AG08396 (cell line): ENCODE measurements around the gene FCGR3B.
"Not testable (repeated sequence)": the region's sequence is repeated elsewhere in the genome, so short reads cannot be mapped to it uniquely, and the experiment has no call there.

Experiments used
- DNase-seq: peaks from one replicate; pipeline ENCODE4 v3.0.0; 2012; ENCODE audit warnings: low spot score, mixed read lengths

The FCGR3B gene

DNA sequence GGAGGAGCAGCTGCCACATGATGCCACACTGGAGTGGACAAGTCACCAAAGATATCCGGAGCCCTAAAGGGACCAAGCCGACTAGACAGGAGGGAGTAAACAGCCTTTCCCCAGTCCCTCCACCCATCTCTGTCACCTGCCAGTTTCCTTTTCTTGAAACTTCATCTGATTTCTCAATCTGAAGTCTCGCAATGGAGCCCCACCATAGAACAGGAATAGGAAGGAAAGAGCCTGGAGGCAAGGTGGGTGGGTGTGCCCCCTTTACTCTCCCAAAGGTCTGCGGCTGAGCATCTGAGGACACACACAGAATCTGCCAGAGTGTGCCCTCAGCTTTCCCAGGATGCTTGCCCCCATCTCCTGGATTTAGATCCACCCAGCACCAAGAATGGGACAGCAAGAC is at the start of gene FCGR3B:
Gene FCGR3B, minus strand, starts transcription at position 101 of the 400 bp plus-strand sequence. Its CDS starts 82 bp downstream, at position 19.
- DNase-seq, result no peak

DNA sequence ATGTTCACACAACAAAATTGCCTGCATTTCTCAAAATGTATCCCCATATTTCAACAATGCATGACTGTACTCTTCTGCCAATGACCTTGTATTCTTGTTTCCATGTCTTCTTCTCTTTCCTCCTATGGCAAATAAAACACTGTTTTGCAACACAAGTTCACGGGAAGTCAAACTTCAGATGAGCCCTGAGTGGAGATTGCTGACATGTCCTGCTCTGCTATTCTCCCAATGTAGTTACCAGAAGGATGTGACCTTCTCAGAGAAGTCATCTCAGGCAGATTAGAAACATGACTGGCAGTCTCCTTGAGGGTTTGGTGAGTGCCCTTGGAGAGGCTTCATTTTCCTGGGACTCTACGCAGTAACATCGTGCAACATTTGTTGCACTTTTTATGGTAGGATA is 47.5 kb upstream of the FCGR3B start:
- DNase-seq, result no peak

DNA sequence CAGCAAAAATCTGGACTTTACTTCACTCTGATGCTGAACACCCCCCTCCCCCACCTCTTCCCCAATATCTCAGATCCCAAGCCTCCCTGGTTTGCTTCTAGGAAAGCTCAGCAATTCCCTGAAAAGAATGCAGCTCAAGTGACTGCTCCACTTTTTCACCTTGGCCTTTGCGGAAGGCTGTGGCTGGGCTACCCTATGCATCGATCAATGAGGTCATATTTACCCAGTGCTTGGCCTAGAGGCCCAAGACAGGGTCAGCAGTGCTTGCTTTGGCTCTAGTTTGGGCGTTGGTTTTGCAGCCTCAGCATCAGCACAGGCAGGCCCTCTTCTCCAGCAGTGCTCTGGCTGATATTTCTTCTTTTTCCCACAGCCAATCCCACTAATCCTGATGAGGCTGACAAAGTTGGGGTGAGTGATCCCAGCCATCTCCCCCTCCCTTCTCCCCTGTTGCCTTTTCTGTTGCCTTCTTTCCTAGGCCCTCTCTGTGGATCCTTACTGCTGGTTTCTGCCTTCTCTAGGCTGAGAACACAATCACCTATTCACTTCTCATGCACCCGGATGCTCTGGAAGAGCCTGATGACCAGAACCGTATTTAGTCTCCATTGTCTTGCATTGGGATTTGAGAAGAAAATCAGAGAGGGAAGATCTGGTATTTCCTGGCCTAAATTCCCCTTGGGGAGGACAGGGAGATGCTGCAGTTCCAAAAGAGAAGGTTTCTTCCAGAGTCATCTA is 46.1 kb upstream of the FCGR3B start:
- DNase-seq, result no peak

DNA sequence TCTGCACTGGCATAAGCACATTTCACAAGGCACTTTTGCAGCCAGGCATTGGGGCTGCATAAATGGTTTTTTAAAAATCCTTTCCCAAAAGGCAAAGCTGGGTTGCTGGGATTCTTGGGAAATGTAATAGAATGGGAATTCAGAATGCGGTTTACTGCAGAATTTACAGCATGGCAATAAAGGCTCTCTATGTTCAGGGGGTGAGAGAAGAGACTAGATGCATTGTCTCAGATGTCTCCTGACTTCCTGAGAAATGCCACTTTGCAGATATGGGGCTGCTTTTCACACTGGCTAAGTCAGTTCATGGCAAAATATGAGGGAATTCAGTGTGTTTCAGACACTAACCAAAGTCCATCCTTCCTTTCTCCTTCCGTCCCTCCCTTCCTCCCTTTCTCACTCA is 45.5 kb upstream of the FCGR3B start:
- DNase-seq, result no peak

DNA sequence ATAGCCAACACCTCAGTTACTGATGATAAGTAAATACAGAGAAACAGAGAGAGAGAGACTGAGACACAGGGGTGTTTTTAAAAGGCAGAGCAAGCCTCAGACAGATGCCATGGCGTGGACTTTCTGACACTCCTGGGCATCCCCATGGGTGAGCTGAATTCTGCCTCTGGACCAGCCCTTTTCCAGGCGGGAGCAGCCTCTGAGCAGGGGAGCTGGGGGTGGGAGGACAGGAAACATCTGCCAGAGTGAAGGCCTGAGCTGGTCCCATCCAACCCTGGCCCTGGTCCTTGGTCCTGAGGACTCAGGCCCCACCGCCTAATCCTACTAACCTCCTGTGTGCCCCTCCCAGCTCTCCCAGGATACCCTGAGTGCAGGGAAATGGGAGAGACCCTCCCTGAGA is 43.9 kb upstream of the FCGR3B start:
- not testable (repeated sequence) for DNase-seq

DNA sequence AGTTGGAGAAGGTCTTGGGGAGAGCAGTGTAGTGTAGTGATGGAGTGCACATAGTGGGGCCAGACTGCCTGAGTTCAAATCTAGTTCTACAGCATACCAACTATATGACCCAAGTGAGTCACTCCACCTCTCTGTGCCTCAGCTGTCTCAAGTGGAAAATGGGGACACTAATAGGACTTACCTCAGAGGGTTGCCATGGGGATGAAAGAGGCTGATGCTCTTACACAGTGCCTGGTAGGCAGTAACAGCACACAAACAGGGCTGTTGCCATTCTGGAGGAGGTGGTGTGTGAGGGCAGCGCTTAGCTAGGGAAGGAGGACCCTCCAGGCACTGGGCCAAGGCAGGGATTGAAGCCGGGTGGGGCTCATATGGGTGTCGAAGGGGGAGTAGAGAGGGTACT is 43.5 kb upstream of the FCGR3B start:
- not testable (repeated sequence) for DNase-seq

DNA sequence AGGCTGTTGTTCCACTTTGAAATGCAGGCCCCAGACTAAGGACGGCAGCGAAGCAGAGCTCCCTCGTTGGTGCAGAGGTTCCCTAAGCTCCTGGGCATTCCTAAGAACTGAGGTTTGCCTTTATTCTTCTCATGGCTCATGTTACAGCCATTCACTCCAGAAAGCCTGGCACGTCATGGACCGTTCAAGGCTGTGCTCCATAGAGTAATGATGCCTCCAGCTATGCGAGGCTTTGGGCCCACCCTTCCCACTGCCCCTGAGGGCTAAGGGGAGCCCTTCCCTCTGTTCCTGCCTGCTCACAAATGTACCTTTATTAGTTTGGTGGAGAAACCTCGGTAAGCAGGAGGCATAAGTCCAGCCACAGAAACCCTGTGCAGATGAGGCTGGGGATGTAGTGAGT is 42.5 kb upstream of the FCGR3B start:
- not testable (repeated sequence) for DNase-seq

DNA sequence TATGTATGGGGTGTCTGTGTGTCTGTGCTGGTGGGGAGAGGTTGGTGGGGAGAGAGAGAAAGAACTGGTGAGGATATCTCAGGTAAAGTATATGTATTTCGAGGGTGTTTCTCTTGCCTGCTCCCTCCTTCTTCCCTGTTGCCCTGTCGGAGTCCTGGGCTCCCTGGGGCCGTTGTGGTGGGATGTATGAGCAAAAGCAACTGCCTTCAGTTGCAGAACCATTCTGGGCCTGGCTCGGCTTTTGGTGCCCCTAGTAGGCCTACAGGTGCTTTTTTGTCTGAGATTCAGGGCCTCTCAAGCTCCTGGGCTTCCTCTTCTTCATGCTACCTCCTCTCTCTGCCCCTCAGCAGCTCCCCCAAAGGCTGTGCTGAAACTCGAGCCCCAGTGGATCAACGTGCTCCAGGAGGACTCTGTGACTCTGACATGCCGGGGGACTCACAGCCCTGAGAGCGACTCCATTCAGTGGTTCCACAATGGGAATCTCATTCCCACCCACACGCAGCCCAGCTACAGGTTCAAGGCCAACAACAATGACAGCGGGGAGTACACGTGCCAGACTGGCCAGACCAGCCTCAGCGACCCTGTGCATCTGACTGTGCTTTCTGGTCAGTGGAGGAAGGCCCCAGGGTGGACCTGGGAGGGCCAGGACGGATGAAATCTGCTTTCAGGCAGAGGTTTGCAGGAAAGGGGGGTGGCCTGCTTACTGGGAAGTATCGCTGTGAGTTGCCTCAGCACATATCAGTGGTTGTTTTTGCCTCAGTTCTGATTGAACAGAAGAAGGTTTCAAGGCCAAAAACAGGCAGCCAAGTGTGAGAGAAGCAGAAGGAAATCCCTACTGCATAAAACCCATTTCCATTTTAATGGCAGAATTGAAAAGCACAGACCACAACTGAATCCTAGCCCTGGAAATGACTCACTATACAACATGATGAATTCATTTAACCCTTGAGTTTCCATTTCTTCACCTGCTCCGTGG is 40.4 kb upstream of the FCGR3B start:
- not testable (repeated sequence) for DNase-seq

DNA sequence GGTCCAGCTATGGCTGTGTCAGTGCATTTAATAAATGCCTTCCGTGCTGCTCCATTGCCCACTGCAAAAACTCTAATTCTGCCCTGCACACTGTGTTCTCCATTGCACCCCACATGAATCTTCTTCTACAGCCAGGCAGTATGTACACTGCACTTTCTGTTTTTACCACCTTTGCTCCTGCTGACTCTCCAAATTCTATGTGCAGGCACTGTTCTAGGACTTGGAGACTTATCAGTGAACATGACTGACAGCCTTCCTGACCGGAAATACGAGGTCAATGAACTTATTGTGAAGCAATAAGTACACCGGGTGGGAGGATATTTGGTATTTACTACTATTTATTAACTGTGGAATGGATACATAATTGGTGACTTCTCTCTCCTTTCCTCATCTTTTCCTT is 33.7 kb upstream of the FCGR3B start:
- DNase-seq, result not testable (repeated sequence)

DNA sequence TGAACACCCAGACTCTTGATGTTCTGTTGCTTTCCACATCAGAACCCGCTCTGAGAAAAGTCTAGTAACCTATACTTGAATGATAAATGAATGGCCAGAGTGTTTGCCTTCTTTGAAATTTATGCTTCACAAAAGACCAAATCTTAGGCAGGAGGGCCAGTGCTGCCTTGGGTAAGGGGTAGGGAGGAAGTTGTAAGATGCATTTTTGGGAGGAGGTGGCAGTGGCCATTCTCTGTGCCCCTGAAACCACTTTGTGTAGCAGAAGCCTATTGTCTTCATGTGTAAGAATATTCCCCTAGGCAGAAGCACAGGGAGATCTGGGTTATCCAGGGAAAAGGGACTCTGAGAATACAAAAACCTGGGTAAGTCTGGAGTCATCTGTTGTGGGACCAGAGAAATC is 32.6 kb upstream of the FCGR3B start:
- DNase-seq, result not testable (repeated sequence)

DNA sequence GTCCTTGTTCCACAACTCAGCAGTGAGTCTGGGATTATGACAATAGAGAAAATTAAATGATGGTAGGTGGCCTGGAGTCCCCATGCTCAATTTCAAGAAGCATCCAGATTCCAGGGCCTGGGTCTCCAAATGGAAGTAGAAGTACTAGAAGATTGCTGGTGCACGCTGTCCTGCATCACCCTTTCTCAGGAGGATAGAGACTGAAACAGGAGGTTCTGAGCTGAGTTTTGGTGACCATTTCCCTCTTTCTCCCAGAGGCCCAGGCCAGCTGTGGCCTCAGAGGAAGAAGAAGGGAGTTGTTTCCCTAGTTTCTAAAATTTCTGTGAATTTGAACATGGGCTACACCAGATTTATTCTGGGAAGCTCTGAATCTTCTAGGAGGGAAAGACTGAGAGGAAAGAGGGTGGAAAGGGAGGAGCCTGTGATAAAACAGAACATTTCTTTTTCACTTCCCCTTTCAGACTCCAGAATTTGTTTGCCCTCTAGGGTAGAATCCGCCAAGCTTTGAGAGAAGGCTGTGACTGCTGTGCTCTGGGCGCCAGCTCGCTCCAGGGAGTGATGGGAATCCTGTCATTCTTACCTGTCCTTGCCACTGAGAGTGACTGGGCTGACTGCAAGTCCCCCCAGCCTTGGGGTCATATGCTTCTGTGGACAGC is 31.8 kb upstream of the FCGR3B start, which contains the start of gene FCGR2B:
Gene FCGR2B, plus strand, starts transcription at position 460 of the 656 bp plus-strand sequence. Its CDS starts 99 bp downstream, at position 559.
- not testable (repeated sequence) for DNase-seq

DNA sequence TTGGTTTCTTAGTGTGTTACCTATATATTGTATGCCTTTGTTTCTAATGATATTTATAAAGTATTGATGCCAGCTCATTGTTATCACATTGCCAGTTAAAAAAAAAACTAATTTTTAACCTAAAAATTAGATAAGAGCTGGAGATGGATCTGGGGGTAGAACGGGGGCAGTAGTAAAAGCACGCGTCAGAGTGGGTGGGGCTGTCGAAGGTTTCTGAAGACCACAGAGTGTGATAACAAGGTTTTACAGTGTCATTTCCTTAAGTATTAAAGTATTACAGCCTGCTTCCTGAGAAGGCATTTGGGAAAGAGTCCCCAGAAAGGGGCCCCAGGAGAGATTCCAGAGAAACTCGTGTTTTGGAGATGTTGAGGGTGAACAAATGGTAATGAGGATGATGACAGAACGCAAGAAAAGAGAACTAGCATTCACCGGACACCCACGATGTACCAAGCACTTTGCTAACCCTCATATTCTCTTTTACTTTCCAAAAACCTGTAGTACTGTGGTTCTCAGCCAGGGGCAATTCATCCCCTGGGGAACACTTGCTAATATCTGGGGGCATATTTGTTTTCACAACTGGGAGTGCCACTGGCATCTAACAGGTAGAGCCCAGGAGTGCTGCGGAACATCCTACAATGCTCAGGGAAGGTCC is 30.8 kb upstream of the FCGR3B start:
- not testable (repeated sequence) for DNase-seq

DNA sequence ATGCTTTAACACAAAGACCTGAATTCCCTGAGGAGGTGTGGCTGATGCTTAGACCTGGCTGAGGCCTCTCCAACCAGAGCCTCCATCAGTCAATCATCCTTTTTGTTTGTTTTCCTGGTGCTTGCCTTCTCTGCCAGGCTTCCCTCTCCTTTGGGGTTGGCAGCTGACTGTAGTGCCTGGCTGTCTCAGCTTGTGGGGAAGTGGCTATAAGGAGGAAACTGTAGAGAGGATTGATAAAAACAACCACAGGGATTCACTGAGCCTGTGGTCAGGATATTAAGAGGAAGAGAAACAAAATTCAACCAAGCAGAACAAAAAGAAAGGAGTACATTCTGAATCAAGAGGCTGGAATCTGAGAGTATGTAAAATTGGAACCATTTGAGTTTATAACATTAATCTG is 27.5 kb upstream of the FCGR3B start:
- DNase-seq, result not testable (repeated sequence)

DNA sequence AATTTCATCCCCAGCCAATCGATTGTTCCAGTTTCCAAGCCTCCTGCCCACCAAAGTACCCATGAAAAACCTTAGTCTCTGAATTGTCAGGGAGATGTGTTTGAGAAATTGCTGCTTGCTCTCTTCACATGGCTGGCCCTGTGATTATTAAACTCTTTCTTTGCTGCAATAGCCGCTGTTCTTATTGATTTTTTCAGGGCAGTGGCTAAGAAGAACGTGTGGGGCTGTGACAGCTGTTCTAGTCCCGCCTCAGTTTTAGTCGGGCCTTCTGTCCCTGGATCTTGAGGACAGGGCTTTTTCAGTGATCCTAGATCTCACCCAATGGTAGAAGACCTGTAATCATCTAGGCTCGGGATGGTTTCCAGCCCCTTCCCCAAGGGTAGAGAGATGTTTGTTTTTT is 23.0 kb upstream of the FCGR3B start:
- DNase-seq, result not testable (repeated sequence)

DNA sequence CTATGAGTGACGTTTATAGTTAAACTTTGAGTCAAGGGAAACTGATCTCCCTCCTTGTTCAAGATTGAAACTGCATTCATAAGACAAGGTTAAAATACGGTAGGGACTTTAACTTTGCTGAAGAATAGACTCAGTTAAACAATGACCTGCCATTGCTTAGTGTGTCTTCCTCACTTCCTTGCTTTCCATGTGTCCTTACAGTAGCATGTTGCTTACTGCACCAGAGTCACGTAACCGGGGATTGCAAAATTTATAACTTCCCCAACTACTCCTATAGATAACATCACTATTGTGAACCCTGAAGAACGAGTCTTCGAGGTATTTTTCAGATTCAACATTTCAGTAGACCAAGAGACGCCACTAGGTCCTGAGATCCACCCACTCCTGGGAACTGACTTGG is 22.6 kb upstream of the FCGR3B start:
- DNase-seq, result not testable (repeated sequence)

DNA sequence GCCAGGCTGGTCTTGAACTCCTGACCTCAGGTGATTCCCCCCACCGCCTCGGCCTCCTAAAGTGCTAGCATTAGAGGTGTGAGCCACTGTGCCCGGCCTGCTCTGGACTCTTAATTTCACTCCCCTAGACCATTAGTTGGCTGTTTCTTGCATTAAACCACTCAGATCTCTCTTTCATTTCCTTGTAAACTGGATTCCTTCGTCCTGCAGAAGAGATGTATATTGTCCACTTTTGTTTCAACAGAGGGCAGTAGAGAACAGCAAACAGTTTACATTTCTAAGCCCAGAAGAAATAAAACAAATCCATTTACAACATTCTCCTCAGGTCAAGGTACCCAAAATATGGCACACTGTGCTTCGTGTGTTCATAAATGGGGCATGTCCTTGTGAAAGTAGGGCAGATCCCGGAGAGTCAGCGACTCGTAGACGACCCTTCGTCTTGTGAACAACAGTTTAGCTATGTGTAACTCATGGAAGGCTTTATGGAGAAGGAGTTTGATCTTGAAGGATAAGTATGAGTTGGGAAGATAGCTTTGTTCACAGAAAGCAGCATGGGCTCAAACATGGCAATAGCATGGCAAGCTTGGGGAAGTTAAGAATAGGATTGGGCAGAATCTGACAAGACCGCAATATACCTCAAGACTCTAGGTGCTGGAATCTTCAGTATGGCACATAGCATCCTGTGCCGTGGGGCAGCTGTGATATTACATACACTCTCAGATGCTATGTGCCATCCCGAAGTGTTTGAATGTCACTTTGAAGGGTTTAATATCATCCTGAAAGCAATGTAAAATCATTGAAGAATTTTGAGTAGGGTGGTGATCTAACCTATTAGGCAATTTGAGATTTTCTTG is 16.8 kb upstream of the FCGR3B start:
- not testable (repeated sequence) for DNase-seq

DNA sequence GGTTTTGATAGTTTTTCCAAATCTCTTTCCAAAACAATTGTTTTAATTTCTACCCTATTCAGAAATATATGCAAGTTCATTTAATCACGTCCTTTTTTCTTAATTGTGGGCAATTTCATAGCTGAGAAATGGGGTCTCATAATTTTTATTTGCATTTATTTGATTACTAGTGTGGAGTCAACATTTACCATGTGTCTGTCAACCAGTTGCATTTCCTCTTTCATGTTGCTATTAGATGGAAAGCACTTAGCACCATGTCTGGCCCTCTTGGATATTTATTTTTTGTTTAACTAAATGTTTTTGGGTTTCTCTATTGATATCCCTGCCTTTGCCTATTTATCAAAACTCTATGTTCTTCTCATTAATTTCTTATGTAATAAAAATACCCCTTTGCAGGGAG is 13.9 kb upstream of the FCGR3B start:
- not testable (repeated sequence) for DNase-seq

DNA sequence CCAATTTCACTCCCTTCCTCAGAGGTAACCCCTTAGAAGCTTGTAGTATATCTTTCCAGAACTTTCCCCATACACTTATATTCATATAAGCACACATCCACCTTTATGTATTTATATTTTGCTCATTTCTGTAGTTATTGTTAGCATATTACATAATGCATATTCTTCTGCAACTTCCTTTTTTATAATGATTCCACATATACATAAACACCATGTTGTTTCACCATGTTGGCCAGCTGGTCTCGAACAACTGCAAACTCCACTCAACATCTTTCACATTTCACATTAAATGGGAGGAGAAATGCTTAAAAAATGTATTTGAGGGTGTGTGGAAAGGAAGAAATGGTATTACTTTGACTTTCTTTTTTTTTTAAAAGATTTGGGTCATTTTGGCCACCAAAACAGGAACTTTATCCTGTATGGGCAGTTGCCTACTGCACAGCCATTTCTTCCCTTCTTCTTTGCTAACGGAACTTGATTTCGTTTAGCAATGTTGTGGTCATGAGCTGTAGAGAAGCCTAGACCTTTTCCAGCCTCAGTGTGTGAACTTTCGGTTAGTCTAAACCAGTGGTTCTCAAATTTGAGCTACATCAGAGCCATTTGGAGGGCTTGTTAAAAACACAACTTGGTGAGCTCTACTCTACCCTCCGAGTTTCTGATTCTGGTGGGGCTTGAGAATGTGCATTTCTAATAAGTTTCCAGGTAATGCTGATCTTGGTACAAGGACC is 12.7 kb upstream of the FCGR3B start:
- not testable (repeated sequence) for DNase-seq

DNA sequence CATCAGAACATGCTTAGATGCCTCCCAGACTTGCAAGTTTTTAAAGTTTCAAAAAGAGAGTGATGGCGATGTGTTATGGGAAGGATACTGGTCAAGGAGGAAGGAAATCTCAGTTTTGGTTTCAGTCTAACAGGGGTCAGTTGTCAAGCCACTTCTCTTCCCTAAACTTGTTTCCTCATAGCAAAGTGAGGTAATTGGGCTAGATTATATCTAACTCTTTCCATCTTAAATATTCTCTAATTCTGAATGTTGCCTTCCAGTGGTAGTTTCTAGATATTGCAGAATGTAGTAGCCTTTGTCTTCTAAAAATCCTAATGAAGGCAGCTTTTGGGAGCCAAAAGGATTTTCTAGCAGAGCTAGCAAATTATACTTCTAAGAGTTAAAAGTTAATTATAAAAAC is 11.7 kb upstream of the FCGR3B start:
- not testable (repeated sequence) for DNase-seq

DNA sequence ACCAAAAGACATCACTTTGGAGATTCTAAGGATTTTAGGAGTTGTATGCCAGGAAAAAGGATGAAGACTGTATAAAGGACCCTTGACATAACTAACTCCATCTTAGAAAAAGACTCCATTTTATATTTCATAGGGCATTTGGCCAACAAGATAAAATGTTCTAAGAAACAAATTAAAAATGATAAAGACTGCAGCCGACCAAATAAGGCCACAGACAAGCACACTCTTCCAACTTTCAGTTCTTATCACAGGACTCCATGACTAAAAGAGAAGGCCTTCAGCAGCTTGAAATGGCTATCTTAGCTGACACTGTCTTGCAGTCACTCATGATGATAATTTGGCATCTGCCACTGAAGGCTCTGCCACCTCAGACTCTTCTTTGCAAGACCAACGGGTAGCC is 8.2 kb upstream of the FCGR3B start:
- DNase-seq, result not testable (repeated sequence)
